Measurements from ENCODE around the gene DNAJC27.

GRCh38 chr2:24930768-24931167 is 41.0 kb downstream of the DNAJC27 start:
- TF ChIP-seq GATA3 (IDR thresholded peaks at IDR 0.05; ENCODE audit: low read depth, low read length): no peak
- TF ChIP-seq GATA2 (IDR thresholded peaks at IDR 0.05; ENCODE audit: low read depth, low read length): no peak
